SK-N-SH treated with all-trans-retinoic acid at 6 μM for 48 hours (cell line): ENCODE results near the gene MESP2.

Experiments used
- ATAC-seq: fragments of 200-7000 bp; cut with Tn5 transposase; 3 replicates; pipeline ENCODE4 v1.9.1; 2020; ENCODE audit warnings: mild to moderate bottlenecking, moderate library complexity
- ARNTL ChIP-seq: fragments of 450-650 bp; formaldehyde crosslinking; IDR thresholded peaks from 2 replicates; pipeline ENCODE4 v1.5.0; 2020; ENCODE audit warnings: low read depth, mild to moderate bottlenecking, moderate library complexity, borderline replicate concordance
- BACH2 ChIP-seq: fragments of 250-450 bp; sonication (Bioruptor Pico); IDR thresholded peaks from 2 replicates; pipeline ENCODE4 v1.9.0; 2021; ENCODE audit warnings: mild to moderate bottlenecking, borderline replicate concordance
- CREB5 ChIP-seq: fragments of 250-450 bp; sonication (Bioruptor Pico); IDR thresholded peaks from 2 replicates; pipeline ENCODE4 v1.5.1; 2020; ENCODE audit warnings: low read depth, mild to moderate bottlenecking, moderate library complexity
- CSDC2 ChIP-seq: fragments of 250-450 bp; sonication (Bioruptor Pico); IDR thresholded peaks from 2 replicates; pipeline ENCODE4 v1.5.0; 2020; ENCODE audit warnings: mild to moderate bottlenecking, moderate library complexity
- ESRRG ChIP-seq: fragments of 250-450 bp; sonication (Bioruptor Pico); IDR thresholded peaks from 2 replicates; pipeline ENCODE4 v1.6.1; 2021; ENCODE audit warnings: mild to moderate bottlenecking
- GLIS3 ChIP-seq: fragments of 250-450 bp; sonication (Bioruptor Pico); IDR thresholded peaks from 2 replicates; pipeline ENCODE4 v1.5.0; 2020; ENCODE audit warnings: mild to moderate bottlenecking, moderate library complexity
- ISL1 ChIP-seq: fragments of 250-450 bp; sonication (Bioruptor Pico); IDR thresholded peaks from 2 replicates; pipeline ENCODE4 v2.1.2; 2022; ENCODE audit warnings: mild to moderate bottlenecking, moderate library complexity
- OSR1 ChIP-seq: fragments of 250-450 bp; sonication (Bioruptor Pico); IDR thresholded peaks from 2 replicates; pipeline ENCODE4 v1.8.0; 2022; ENCODE audit warnings: moderate library complexity, mild to moderate bottlenecking, inconsistent platforms
- PPARA ChIP-seq: fragments of 250-450 bp; sonication (Bioruptor Pico); IDR thresholded peaks from 2 replicates; pipeline ENCODE4 v1.5.0; 2020; ENCODE audit warnings: mild to moderate bottlenecking, borderline replicate concordance
- RARB ChIP-seq: fragments of 250-450 bp; sonication (Bioruptor Pico); IDR thresholded peaks from 2 replicates; pipeline ENCODE4 v1.8.0; 2021; ENCODE audit warnings: mild to moderate bottlenecking, moderate library complexity
- SNAI2 ChIP-seq: fragments of 250-450 bp; sonication (Bioruptor Pico); IDR thresholded peaks from 2 replicates; pipeline ENCODE4 v1.5.0; 2020; ENCODE audit warnings: mild to moderate bottlenecking, moderate library complexity
- TCF4 ChIP-seq: fragments of 250-450 bp; sonication (Bioruptor Pico); IDR thresholded peaks from 2 replicates; pipeline ENCODE4 v1.8.0; 2021; ENCODE audit warnings: mild to moderate bottlenecking, moderate library complexity, borderline replicate concordance
- TOX ChIP-seq: fragments of 250-450 bp; sonication (Bioruptor Pico); IDR thresholded peaks from 2 replicates; pipeline ENCODE4 v1.8.0; 2021; ENCODE audit warnings: mild to moderate bottlenecking, moderate library complexity, borderline replicate concordance
- TSHZ2 ChIP-seq: fragments of 250-450 bp; sonication (Bioruptor Pico); IDR thresholded peaks from 2 replicates; pipeline ENCODE4 v1.5.0; 2020; ENCODE audit warnings: mild to moderate bottlenecking, moderate library complexity
- ZC3H10 ChIP-seq: fragments of 250-450 bp; sonication (Bioruptor Pico); IDR thresholded peaks from 2 replicates; pipeline ENCODE4 v1.5.1; 2021; ENCODE audit warnings: mild to moderate bottlenecking, moderate library complexity
- ZFP3 ChIP-seq: fragments of 250-450 bp; sonication (Bioruptor Pico); IDR thresholded peaks from 2 replicates; pipeline ENCODE4 v1.5.0; 2020; ENCODE audit warnings: mild to moderate bottlenecking, moderate library complexity
- ZFP30 ChIP-seq: fragments of 450-650 bp; formaldehyde crosslinking; IDR thresholded peaks from 2 replicates; pipeline ENCODE4 v1.5.0; 2022; ENCODE audit warnings: mild to moderate bottlenecking, moderate library complexity
- ZNF565 ChIP-seq: fragments of 450-650 bp; formaldehyde crosslinking; conservative IDR thresholded peaks from 2 replicates; pipeline ENCODE4 v1.5.0; 2020; ENCODE audit warnings: low read depth, mild to moderate bottlenecking, moderate library complexity
- ZNF70 ChIP-seq: fragments of 450-650 bp; formaldehyde crosslinking; IDR thresholded peaks from 2 replicates; pipeline ENCODE4 v1.5.0; 2020; ENCODE audit warnings: mild to moderate bottlenecking, moderate library complexity
- ZNF8 ChIP-seq: fragments of 450-650 bp; formaldehyde crosslinking; IDR thresholded peaks from 2 replicates; pipeline ENCODE4 v1.5.0; 2020; ENCODE audit warnings: mild to moderate bottlenecking, moderate library complexity
- TF ChIP-seq, protein P1 (sequence below): fragments of 250-450 bp; sonication (Bioruptor Pico); IDR thresholded peaks from 2 replicates; pipeline ENCODE4 v1.8.0; 2020; ENCODE audit warnings: mild to moderate bottlenecking, moderate library complexity, borderline replicate concordance
- TF ChIP-seq, protein P2 (sequence below): fragments of 250-450 bp; sonication (Bioruptor Pico); IDR thresholded peaks from 2 replicates; pipeline ENCODE4 v1.8.0; 2021; ENCODE audit warnings: low read depth, mild to moderate bottlenecking, moderate library complexity, borderline replicate concordance
- TF ChIP-seq, protein P3 (sequence below): fragments of 250-450 bp; sonication (Bioruptor Pico); IDR thresholded peaks from 2 replicates; pipeline ENCODE4 v1.5.1; 2021; ENCODE audit warnings: mild to moderate bottlenecking, moderate library complexity

Gene MESP2

GRCh38 chr15:89747708-89748682 lies 28.1 kb upstream of the MESP2 start:
- ATAC-seq: no peak
- TF ChIP-seq BACH2 (CRISPR knock-in tag): no peak
- no peak for TF ChIP-seq ZFP3 (CRISPR knock-in tag)
- TF ChIP-seq, protein P1, sequence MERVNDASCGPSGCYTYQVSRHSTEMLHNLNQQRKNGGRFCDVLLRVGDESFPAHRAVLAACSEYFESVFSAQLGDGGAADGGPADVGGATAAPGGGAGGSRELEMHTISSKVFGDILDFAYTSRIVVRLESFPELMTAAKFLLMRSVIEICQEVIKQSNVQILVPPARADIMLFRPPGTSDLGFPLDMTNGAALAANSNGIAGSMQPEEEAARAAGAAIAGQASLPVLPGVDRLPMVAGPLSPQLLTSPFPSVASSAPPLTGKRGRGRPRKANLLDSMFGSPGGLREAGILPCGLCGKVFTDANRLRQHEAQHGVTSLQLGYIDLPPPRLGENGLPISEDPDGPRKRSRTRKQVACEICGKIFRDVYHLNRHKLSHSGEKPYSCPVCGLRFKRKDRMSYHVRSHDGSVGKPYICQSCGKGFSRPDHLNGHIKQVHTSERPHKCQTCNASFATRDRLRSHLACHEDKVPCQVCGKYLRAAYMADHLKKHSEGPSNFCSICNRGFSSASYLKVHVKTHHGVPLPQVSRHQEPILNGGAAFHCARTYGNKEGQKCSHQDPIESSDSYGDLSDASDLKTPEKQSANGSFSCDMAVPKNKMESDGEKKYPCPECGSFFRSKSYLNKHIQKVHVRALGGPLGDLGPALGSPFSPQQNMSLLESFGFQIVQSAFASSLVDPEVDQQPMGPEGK: no peak
- no peak for TF ChIP-seq GLIS3 (CRISPR knock-in tag)
- TF ChIP-seq ZNF565 (CRISPR knock-in tag): no peak
- no peak for TF ChIP-seq RARB (CRISPR knock-in tag)
- no peak for TF ChIP-seq ISL1 (CRISPR knock-in tag)
- no peak for TF ChIP-seq ZNF70 (CRISPR knock-in tag)
- TF ChIP-seq, protein P2, sequence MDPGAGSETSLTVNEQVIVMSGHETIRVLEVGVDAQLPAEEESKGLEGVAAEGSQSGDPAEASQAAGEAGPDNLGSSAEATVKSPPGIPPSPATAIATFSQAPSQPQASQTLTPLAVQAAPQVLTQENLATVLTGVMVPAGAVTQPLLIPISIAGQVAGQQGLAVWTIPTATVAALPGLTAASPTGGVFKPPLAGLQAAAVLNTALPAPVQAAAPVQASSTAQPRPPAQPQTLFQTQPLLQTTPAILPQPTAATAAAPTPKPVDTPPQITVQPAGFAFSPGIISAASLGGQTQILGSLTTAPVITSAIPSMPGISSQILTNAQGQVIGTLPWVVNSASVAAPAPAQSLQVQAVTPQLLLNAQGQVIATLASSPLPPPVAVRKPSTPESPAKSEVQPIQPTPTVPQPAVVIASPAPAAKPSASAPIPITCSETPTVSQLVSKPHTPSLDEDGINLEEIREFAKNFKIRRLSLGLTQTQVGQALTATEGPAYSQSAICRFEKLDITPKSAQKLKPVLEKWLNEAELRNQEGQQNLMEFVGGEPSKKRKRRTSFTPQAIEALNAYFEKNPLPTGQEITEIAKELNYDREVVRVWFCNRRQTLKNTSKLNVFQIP (CRISPR knock-in tag): no peak
- no peak for TF ChIP-seq CSDC2 (CRISPR knock-in tag)
- no peak for TF ChIP-seq OSR1 (CRISPR knock-in tag)
- no peak for TF ChIP-seq ZNF8
- TF ChIP-seq PPARA: no peak
- TF ChIP-seq ZC3H10 (CRISPR knock-in tag): no peak
- no peak for TF ChIP-seq ZFP30
- TF ChIP-seq TOX: no peak
- TF ChIP-seq SNAI2: no peak
- TF ChIP-seq TSHZ2 (CRISPR knock-in tag): no peak
- TF ChIP-seq CREB5: no peak
- TF ChIP-seq, protein P3, sequence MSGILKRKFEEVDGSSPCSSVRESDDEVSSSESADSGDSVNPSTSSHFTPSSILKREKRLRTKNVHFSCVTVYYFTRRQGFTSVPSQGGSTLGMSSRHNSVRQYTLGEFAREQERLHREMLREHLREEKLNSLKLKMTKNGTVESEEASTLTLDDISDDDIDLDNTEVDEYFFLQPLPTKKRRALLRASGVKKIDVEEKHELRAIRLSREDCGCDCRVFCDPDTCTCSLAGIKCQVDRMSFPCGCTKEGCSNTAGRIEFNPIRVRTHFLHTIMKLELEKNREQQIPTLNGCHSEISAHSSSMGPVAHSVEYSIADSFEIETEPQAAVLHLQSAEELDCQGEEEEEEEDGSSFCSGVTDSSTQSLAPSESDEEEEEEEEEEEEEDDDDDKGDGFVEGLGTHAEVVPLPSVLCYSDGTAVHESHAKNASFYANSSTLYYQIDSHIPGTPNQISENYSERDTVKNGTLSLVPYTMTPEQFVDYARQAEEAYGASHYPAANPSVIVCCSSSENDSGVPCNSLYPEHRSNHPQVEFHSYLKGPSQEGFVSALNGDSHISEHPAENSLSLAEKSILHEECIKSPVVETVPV (CRISPR knock-in tag): no peak
- TF ChIP-seq, all 23 proteins: peak for 0

DNA sequence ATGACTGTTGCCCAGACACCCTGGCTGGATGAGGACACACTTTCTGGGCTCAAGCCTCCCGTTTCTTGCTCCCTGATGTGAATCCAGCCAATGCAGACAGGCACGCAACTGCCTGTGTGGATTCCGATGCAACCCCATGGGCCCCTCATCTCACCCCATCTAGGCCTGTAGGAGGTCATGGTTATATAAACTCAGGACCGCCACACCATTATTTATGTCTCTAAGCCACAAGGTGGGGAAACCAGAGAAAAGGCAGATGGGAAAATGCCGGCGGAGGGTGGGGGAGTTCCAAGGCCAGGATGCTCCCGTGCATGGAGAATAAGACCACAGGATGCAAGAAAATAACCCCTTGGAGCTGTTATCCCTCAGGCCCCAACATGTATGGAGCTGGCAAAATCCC lies 27.1 kb upstream of the MESP2 start:
- TF ChIP-seq OSR1 (CRISPR knock-in tag) (no peak), RARB (CRISPR knock-in tag) (no peak), ZNF70 (CRISPR knock-in tag) (no peak), TCF4 (CRISPR knock-in tag) (no peak), ISL1 (CRISPR knock-in tag) (no peak), TSHZ2 (CRISPR knock-in tag) (no peak), ZNF565 (CRISPR knock-in tag) (no peak), ZFP30 (no peak), BACH2 (CRISPR knock-in tag) (no peak), GLIS3 (CRISPR knock-in tag) (no peak), ESRRG (CRISPR knock-in tag) (no peak), ARNTL (CRISPR knock-in tag) (no peak), ZFP3 (CRISPR knock-in tag) (no peak), CSDC2 (CRISPR knock-in tag) (no peak)
- TF ChIP-seq, protein P3 (CRISPR knock-in tag): no peak
- TF ChIP-seq, all 23 proteins: peak for 0
- no peak for ATAC-seq
